Activated T-cell treated with anti-CD3 and anti-CD28 coated beads, Interleukin-2, amount 50 U/mL, for 1 hour (primary cell): Measurements from ENCODE around the gene GPC6.

ENCODE experiments used
- DNase-seq: peaks from one replicate; pipeline ENCODE4 v3.0.0-alpha.2; 2020

Gene GPC6

DNA sequence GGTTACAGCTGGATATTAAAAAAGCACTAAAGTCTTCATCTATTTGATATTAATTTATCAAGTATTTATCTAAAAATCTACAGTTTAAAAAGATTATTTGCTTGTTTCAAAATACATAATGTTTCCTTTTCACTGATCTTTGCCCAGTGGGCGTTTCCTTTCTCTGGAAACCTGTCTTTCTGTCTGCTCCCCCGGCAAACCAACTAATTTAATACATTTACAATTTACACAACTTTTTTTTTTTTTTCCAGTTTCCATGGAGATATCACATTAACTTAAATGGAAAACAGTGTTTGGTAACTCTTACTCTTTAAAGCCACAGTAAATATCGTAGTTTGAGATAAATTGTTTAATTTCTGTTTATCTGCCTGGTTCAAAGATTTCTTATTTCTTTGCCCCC is 5.3 kb downstream of the GPC6 start:
- DNase-seq, result no peak

DNA sequence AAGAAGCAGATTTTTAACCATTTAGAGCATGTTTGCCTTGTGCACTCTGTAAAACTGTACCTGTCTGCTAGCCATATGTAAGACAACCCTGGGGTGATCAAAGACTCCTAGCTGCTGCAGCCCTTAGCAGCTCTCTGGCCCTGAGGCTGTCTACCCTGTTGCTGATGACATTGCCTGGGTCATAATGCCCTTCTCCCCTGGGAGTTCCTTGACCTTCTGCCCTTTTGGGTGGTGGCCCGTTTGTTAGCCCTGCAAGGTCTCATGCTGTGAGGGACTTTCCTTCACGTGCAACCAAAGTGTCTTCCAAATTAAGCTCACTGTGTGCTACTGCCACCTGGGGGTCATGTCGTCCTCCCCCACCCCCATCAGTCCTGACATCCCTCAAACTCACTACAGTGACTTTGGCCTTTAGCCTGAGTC is 7.4 kb downstream of the GPC6 start:
- DNase-seq, result no peak

DNA sequence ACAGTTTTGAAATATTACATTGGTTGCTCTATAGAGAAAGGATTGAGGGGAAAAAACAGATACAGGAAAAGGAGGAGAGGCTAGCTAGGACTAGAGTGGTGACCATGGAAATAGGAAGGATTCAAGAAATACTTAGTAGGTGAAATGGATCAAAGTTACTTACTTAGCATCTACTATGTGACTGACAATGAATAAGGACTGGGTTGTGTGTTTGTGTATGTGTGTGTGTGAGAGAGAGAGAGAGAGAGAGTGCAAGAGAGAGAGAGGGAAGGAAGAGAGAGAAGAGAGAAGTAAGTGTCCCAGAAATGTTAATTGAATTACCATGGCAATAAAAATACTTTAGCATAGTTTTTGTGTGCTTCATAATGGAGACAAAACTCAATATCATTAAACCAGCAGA is 7.9 kb downstream of the GPC6 start:
- DNase-seq, result no peak

DNA sequence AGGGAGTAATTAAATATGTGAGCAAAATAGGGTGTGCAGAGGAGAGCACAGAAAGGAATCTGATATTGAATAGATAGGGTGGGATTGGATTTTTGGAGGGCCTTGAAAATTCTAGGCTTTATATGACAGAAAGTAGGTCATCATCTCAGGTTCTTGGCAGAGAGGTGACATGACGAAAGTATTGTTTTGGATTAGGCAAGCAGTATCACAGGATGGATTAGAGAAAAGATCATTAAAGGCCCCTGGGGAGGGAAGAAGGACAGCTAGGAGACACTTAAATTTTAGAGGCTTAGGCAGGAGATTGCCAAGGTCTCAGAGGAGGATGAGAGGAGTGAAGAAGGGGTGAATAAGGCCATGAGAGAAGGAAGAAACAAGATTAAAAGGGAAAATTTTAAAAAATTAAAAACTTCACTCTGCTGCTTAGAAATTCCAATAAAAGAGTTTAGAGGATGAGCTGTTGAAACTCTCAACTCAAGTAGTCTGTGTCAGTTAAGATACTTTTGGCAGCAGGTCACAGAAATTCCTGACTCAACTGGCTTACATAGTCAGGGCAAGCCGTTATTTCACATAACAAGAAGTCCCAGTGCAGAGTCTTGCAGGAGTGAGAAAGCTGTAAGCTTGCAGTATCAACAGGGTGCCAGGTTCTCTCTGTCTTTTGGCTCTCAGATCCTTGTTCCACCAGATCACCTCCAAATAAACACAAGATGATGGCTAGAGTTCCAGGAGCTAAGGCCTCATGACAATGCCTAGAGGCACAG is 8.8 kb downstream of the GPC6 start:
- no peak for DNase-seq

DNA sequence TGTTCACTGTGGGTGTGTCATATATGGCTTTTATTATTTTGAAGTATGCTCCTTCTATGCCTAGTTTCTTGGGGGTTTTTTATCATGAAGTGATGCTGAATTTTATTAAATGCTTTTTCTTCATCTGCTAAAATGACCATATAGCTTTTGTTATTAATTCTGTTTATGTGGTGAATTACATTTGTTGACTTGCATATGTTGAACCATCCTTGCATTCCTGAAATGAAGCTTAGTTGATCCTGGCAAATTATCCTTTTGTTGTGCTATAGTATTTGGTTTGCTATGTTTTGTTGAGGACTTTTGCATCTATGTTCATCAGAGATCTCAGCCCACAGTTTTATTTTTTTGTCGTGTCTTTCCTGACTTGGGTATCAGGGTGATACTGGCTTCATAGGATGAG is 12.1 kb downstream of the GPC6 start:
- no peak for DNase-seq

DNA sequence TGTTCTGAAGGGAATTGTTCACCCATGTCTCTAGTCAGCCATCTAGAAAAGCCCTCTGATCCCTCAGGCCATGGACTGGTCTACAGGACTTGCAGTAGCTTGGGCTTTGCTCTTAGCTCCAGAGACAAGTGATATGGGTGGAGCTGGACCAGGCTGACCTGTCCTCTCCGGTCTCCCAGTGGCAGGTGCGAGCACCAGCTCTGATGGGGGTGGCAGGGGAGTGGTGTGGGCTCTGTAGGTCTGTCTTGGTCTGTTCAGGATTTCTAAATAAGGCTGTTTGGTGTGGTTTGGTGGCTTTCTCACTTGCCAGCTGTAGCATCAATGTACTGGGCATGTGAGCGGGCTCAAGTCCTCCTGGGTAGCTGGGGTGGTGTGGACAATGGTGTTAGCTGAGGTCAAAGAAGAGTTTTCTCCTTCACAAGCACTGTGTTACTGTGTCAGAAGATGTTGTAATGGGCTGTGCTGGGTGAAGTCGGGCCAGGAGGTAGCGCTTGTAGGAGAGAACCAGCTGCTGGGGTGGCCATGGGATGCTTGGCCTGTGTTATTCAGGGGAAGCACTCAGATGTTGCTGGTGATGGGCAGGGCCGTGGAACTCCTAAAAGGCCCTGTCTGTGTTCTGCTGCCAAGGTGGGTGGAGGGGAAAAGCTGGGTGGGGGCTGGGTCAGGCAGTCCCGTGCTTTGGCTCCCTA is 16.9 kb downstream of the GPC6 start:
- no peak for DNase-seq

DNA sequence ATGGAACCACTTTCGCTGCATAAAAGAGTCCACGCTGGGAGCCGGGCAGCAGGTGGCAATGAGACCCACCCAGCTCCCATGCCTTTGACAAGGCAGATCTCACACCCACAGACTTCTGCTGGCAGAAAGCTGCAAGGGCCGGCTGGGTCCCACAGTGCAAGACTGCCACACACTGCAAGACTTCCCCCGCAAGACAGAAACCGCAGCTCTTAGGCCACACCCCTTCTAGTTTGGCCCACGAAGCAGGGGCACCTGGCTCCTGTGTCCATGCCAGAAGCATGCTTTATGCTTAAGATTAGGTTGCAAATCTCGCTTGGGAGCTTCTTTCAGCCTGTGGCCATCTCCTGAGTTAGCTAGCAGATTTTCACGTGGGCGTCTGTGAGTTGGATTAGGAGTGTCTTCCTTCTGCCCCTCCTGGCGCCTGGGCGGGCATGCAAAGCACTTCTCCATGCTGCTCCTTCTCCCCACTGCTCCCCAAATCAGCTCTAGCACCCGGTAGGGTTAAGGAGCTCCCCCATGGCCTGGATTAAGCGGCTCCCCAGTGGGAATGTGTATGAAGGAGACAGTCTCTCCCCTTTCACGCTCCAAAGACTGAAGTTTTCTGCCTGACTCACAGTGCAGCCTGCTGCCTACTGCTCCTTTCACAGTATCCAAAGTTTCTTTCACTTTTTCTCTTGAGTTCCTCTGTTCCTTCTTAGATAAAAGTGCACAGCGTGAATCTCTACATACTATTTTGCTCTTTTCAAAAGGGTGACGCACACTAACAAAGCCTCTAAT is 17.7 kb downstream of the GPC6 start:
- DNase-seq, result no peak

DNA sequence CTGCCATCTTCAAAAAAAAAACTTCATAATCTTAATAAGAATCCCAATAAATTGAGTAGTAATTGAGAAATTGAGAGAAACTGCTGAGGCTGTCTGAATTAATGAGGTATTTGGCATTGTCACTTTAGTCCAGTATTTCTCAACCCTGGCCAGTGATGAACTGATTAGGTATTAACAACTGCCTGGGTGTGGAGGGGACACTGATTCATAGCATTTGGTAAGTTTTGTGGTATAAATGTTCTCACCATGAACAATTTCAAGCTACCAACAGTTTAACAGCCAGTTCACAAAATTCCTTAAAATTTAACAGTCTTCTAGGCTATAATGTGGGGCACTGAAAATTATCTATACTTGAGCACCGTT is 18.3 kb downstream of the GPC6 start:
- DNase-seq, result no peak

DNA sequence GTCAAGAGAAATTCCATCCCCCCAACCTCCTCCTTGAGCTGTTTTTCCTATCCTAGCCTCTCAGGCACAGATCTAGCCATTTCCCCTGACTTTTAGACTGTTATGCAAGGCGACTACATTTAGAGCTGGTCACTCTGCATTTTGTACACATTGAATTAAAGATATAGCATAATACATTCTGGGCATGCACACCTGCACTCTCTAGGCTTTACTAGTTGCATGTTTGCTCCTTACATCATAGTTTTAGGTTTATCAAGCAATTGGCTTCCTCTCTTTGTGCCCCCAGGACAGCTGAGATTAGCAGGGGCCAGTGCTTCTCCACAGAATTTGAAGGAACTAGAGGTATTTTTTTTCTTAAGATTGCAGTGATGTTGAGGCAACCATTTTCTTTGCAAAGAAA is 19.5 kb downstream of the GPC6 start:
- DNase-seq, result no peak

DNA sequence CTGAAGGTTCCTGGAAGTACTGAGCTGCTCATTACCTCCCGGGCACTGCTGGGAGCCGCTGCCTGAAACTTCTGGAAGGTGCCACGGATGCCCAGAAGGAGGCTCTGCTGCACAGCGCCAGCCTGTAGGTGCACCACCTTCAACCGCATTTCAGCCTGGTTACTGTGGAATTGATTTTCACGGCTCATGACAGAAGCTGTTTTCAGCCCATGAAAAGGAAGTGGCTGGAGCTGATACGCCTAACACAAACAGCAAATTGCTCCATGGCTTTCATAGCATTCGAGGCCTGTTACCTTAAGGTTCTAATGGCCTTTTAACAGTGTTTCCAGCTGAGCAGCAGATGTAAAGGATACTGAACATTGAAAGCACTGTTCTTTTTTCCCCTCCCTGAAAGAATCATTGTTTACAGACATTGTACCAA is 22.0 kb downstream of the GPC6 start:
- no peak for DNase-seq

DNA sequence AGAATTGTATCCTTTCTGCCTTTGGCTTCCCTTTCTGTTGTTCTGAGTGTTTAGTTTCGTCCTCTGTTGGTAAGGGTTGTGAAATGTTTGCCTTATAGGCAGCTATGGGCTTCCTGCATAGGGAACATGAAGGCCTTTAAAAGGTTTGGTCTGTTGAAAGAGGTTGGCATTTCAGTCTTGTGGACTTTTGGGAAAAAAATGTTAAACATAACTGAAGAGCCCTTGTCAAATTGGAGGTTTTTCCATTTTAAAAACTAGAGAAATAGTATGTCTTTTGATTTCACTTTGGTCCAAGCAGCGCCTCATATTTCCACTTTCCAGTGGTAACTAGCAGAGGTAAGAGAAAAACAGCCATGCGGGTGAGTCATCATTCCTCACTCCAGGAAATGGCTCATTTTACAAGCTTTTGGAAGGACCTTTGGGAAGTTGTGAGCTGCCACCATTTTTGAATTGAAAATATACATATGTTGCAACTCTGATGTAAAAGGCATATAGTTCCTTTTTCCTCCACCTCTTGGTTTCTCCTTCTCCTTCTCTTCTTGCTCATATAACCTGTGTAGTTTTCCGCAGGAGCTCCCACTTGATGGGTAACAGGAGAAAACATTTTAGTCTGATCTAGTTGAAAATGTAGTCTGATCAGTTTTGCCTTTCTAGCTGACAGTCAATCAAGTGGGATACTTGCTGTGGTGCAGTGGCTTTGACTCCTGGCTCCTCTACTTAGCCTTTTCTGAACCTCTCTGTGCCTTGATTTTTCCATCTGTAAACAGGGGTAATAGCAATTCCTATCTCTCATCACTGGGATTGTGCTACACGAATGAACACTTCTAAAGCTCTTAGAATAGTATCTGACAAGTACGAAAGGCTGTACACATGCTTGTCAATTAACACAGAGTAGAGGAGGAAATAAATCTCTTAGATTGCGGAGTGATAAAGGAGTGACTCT is 23.0 kb downstream of the GPC6 start:
- DNase-seq, result no peak

DNA sequence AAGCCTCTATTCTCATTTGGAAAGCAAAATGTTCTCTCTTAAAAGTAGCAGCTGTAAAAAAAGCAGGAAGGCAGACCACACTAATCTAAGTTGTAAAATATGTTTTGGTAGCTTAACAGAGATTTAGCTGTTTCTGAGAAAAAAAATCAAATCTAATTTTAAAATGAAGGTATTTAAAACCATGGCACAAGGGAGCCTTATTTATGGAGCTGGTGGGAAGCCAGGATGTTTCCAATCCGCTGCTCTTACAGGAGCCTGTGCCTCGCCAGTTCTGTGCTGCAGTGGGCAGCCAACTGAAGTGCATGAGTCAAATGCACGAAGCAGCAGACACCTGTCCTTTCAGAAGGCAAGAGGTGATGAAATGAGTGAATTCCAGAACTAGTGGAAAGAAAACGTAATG is 28.2 kb downstream of the GPC6 start:
- DNase-seq, result no peak

DNA sequence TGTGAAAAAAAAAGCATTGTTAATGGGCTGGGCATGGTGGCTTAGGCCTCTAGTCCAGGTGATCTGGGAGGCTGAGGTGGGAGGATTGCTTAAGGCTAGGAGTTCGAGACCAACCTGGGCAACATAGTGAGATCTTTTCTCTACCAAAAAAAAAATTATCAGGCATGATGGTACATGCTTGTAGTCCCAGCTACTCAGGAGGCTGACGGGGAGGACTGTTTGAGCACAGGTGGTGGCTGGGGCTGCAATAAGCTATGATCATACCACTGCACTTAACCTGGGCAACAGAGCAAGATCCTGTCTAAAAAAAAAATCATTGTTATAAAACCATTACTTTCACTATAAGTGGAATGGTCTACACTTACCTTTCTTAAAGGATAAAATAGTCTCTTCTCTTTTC is 30.4 kb downstream of the GPC6 start:
- DNase-seq, result no peak

DNA sequence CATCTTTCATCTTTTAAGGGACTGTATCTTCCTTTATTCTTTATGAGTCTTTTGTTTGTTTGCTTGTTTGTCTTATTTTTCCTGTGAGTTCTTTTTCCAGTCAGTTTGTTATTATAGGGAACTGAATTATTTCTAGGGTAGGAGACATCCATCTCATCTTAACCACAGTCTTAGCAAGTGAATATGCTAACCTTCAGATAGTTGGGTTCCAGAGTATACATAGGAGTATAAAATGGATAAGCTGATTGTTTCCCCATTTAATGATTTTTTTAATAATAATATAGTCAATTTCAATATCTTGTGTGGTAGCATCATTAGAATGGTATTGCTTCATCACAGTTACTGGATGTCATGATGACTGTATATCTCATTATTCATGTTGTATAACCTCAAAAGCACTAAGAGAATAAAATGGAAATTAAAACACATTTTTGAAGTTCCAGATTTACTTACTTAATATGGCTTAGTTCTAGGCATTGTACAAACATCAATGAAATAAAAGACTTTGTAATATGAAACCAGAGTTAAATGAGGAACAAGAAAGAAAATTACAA is 33.0 kb downstream of the GPC6 start:
- DNase-seq, result no peak

DNA sequence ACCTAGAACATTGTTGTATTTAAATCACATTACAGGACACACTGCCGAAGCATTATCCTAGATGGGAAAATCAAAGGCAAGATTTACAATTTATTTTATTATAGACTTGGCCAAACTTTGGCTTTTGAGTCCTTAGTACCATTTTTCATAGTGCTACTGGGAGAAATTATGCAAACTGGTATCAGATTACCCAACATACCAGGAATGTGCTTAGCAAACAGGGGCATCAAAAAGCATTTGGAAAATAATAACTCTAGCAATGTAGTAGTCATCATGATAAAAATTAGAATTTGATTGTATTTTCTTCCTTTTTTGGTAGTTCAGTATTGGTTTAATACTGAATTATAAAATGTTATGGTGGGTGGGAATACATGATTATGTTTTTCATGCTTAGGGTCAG is 34.0 kb downstream of the GPC6 start:
- no peak for DNase-seq

DNA sequence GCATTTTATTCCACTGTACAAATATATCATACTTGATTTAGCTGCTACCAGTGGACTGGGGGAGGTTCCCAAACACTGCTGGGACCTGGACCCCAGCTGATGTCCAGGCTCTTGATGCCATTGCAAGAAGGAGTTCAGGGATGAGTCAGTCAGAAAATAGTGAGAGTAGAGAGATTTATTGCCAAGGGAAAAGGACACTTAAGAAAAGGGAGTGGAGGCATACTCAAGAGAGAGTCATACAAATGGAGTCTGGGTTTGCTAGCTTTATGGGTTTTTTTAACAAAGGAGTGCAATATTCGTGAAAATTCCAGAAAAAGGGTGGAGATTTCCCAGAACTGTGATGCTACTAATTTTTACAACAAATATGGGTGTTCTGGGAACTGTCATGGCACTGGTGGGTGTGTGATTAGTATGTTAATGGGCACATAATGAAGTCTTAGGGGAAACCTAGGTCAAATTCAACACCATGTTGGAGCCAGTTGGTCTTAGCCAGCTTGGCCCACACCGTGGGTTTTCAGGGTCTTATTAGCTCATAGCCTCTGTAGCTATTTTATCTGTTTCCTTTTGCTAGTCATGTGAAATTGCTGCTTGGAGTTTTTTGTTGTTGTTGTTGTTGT is 36.2 kb downstream of the GPC6 start:
- no peak for DNase-seq

DNA sequence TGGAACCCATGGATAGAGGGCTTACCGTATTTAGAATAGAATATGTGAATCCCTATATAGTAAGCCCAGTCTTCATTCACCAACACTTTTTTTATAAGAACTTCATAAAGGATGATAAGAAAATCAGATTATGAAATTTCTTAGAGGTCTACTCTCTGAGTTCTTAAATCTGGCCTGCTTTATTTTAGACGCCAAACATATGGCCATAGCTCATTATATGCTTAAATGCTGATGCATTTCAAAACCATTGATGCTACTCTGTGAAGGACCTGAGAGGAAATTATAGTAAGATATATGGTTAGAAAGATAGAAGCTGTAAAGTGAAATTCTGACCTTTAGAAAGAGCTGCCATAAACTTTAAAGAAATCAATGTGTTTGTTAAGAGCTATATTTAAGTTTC is 38.3 kb downstream of the GPC6 start:
- no peak for DNase-seq

DNA sequence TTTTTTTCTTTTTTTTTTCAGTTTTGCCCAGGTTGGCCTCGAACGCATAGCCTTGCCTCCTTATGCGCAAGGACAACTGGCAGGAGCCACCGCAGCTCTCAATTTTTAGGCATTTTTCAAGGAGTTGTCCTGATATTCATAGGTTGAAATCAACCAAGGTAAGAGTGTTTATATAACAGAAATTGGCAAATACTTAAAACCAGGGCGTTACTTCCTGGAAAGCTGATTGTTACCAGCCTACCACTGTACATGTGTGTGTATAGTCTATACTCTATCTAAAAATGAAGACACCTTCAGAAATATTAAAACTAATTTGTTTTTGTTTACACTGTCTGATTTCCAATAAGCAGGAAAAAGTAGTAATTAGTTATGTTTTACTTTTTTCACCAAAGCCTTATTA is 39.2 kb downstream of the GPC6 start:
- no peak for DNase-seq

DNA sequence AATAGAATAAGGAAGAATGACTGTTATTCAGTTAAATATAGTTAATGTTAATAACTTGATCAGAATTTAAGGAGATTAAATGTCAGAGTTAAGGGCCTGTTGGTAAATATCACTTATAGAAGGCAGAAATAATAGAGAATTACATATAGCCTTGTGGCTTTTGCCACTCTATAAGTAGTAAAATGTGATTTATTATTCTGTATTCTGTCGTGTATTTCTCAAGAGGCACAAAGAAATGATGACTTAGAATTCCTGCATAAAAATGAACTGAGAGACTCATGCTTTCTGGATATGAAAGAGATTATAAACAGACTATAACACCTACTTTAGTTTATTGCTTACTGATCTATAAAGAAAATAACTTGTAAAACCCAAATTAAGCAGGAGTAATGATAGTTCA is 40.1 kb downstream of the GPC6 start:
- no peak for DNase-seq

DNA sequence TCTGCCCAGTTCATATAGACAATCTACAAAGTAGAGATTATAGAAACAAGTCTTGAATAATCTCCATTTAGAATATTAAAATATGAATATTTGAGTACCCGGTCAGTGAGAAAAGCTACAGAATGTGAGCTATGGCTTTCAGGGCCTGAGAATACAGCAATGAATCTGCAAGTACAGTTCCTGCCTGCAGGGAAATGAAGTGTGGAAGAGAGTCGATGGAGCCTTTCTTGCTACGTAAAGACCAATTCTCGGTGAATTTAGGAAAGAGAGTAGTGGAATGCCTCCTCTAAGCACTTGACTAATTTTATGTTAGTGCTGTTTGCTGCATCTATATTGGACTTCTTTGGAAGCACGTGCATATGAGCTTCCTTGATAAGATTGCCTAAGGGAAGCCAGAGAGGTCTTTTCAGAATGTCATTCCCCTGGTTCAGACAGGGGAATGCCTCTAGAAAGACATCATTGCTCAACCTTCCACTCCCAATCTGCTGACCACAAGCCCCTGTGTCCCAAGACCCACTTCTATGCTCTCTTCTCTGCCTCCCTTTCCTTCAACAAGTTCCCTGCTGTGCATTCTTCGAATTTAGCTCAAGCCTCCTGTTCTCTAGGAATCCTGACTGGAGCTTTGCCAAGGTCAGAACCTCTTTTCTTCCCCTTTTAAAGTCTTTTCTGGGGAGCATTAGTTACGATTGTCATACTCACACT is 41.9 kb downstream of the GPC6 start:
- DNase-seq, result no peak
